Measurements from ENCODE around the gene LHX1. TPM values are rescaled to one million over a fixed set of nuclear protein-coding genes. Genes with fewer than 3 reads are reported as not detected.

Gene LHX1
- total and polyA plus RNA-seq, 2 of the 8 experiments (the other 6 are each of a cell fraction or from before 2014, with no cell fraction given) = 0.26 to 0.93 TPM

GRCh38 chr17:36919407-36919968 lies 17.8 kb upstream of the LHX1 start:
- Histone ChIP-seq H2BK5ac (ENCODE audit: low read depth, low read length) (peak overlapping the region; percentile 92), H2BK12ac (ENCODE audit: low read depth, low read length) (0 out of 2 replicates have a peak overlapping the region, but pooled peaks have one; percentile 78), H2AFZ (ENCODE audit: low read length) (peak overlapping the region; percentile 72; the same call in 1 of the 2 replicates), H2BK120ac (replicated peaks; ENCODE audit: low read depth, low read length) (no peak overlapping the region), H3K4me3 (ENCODE audit: extremely low read depth in 1 of 4, insufficient read depth in 2 of 4, low read depth in 3 of 4, low read length in 4 of 4) (no peak overlapping the region; a peak in 1 of 8 replicates), H2BK20ac (ENCODE audit: low read length) (no peak overlapping the region; the same call in 1 of the 2 replicates), H3K4me1 (replicated peaks in 1 of 4; ENCODE audit: control insufficient read depth in 3 of 4, insufficient read depth in 4 of 4, low read length in 3 of 4) (peaks cover 0 to 37% (median 25%) of the 10 kb centered on the region in 4 experiments; a peak in 6 of 7 replicates), H3K9ac (replicated peaks in 1 of 4; ENCODE audit: extremely low read depth in 1 of 4, low read depth in 3 of 4, low read length in 3 of 4) (0 out of 7 replicates have a peak overlapping the region, but pooled peaks of 1 of the 4 experiments have one; percentile 6), H4K5ac (ENCODE audit: insufficient read length, low read depth, low read length) (no peak overlapping the region), H3K18ac (ENCODE audit: extremely low read depth, low read length) (peak overlapping the region; percentile 97; the same call in 1 of the 2 replicates), H3K23me2 (ENCODE audit: low read depth, low read length) (no peaks in the 10 kb centered on the region), H4K20me1 (replicated peaks in 1 of 2; ENCODE audit: control insufficient read depth in 1 of 2, insufficient read depth in 2 of 2, low read length in 2 of 2) (no peaks in the 10 kb centered on the region), H3K27me3 (replicated peaks in 1 of 4; ENCODE audit: control insufficient read depth in 3 of 4, extremely low read depth in 1 of 4, insufficient read depth in 3 of 4, low read length in 3 of 4) (peaks cover 0 to 5% (median under 1%) of the 10 kb centered on the region in 4 experiments; a peak in 4 of 7 replicates), H2BK15ac (ENCODE audit: low read length) (peak overlapping the region; percentile 55; the same call in 1 of the 2 replicates), H3K79me1 (ENCODE audit: low read depth, low read length) (no peaks in the 10 kb centered on the region), H3K4me2 (ENCODE audit: insufficient read depth in 1 of 2, low read depth in 2 of 2, low read length in 2 of 2) (peak overlapping the region; percentile 29 to 50; a peak in 3 of 4 replicates), H4K8ac (ENCODE audit: extremely low read depth, insufficient read depth, low read length) (no peak overlapping the region), H3K23ac (ENCODE audit: insufficient read length) (no peak overlapping the region), H3K4ac (replicated peaks; ENCODE audit: insufficient read length, low read depth, low read length) (peak overlapping the region; percentile 29), H3K79me2 (ENCODE audit: control insufficient read depth in 1 of 2, insufficient read depth in 2 of 2, low read length in 2 of 2) (no peaks in the 10 kb centered on the region), H3K27ac (ENCODE audit: low read depth, low read length) (no peak overlapping the region), H3K14ac (ENCODE audit: insufficient read length) (no peak overlapping the region), H2AK5ac (ENCODE audit: low read depth, low read length) (no peak overlapping the region), H3K9me3 (ENCODE audit: insufficient read depth in 2 of 2, low read depth in 1 of 2, low read length in 1 of 2) (no peaks in the 10 kb centered on the region), H3K56ac (replicated peaks; ENCODE audit: insufficient read length, low read depth, low read length) (peak overlapping the region; percentile 0), H4K91ac (replicated peaks; ENCODE audit: insufficient read length, low read length) (no peak overlapping the region), H3K36me3 (ENCODE audit: control insufficient read depth in 2 of 4, insufficient read depth in 4 of 4, low read length in 3 of 4) (no peaks in the 10 kb centered on the region)
- FAIRE-seq = no peak
- CTCF ChIA-PET (ENCODE audit: partially characterized antibody) = interaction anchor here (1.0 to 3.0 kb wide), 5 partner anchors 10 to 290 kb away, joined by 4 to 13 read pairs (median 5); no protein-coding TSS in a partner anchor
- no peak for DNase-seq (ENCODE audit: low read depth in 1 of 2, low spot score in 2 of 2)
- POLR2A ChIA-PET (ENCODE audit: partially characterized antibody) = interaction anchor here (0.8 to 2.3 kb wide), 2 partner anchors 15 to 18 kb away, joined by 3 to 6 read pairs; no protein-coding TSS in a partner anchor
- 81% methylated on average over 7 of the region's 7 CpGs; no CpG with 5 or more reads in 1 of the 2 experiments for WGBS, 2 experiments (ENCODE audit: extremely low coverage in 1 of 2, insufficient coverage in 1 of 2, insufficient read length in 1 of 2, insufficient replicate concordance in 2 of 2, low coverage in 1 of 2, low lambda C conversion rate in 2 of 2, missing lambda C conversion rate in 1 of 2)
- TF ChIP-seq CBX5 (IDR thresholded peaks at IDR 0.05; ENCODE audit: low read depth, low read length) (no peak), SIN3A (conservative IDR thresholded peaks at IDR 0.05 in 1 of 2, IDR thresholded peaks at IDR 0.05 in 1 of 2; ENCODE audit: low read depth in 1 of 2, low read length in 2 of 2) (no peak), KDM1A (IDR thresholded peaks at IDR 0.05; ENCODE audit: borderline replicate concordance, low read length) (peak; percentile 97), BRCA1 (IDR thresholded peaks at IDR 0.05; ENCODE audit: low read depth, low read length) (no peak), TCF12 (IDR thresholded peaks at IDR 0.05; ENCODE audit: low read depth, low read length) (no peak), GABPA (IDR thresholded peaks at IDR 0.05; ENCODE audit: borderline replicate concordance, insufficient read depth, low read length) (no peak), HDAC2 (IDR thresholded peaks at IDR 0.05; ENCODE audit: borderline replicate concordance in 1 of 2, low read depth in 2 of 2, low read length in 2 of 2) (peak in 1 of 2 experiments; percentile 85; a peak in 1 of 4 replicates), NANOG (IDR thresholded peaks at IDR 0.05; ENCODE audit: insufficient read depth, low read depth, low read length, poor library complexity, severe bottlenecking) (no peak), KDM4A (IDR thresholded peaks at IDR 0.05; ENCODE audit: low read depth, low read length, severe bottlenecking) (no peak), PHF8 (conservative IDR thresholded peaks at IDR 0.05; ENCODE audit: low read depth, low read length) (no peak)
- TF ChIP-seq, protein P1, sequence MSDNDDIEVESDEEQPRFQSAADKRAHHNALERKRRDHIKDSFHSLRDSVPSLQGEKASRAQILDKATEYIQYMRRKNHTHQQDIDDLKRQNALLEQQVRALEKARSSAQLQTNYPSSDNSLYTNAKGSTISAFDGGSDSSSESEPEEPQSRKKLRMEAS (IDR thresholded peaks at IDR 0.05) = no peak

All from H1 (cell line).